Common myeloid progenitor, CD34-positive (primary cell): ENCODE measurements around the gene SLF2. TPM values are rescaled to one million over a fixed set of nuclear protein-coding genes. Genes with fewer than 3 reads are reported as not detected.
A peak's percentile ranks its signal among the peaks of the same experiment; 100 is the strongest.

ENCODE experiments used
- CTCF ChIA-PET: fragments of 350-600 bp; sonication (Branson Sonifier 250); formaldehyde crosslinking; loops from one replicate; lab custom pipeline; 2021; ENCODE audit warnings: antibody characterized with exemption; lab: Charles Lee
- POLR2A ChIA-PET: fragments of 350-600 bp; sonication (Branson Sonifier 250); formaldehyde crosslinking; loops from one replicate; lab custom pipeline; 2021; ENCODE audit warnings: antibody characterized with exemption; lab: Charles Lee
- DNase-seq, 3 donors: peaks; one replicate each; pipeline versions ENCODE4 v3.0.0 to v3.0.0-alpha.2; 2013
- H3K27ac ChIP-seq, 2 experiments: 1 replicate in 1 of 2; 2 replicates in 1 of 2; pipeline ENCODE4 v1.7.0; 2013; ENCODE audit warnings: inconsistent platforms in 2 of 2, low read length in 2 of 2, mild to moderate bottlenecking in 2 of 2, low read depth in 1 of 2, moderate library complexity in 1 of 2; ENCODE audit not compliant: severe bottlenecking in 2 of 2, insufficient read depth in 1 of 2, poor library complexity in 1 of 2
- H3K27me3 ChIP-seq, 5 experiments: replicated peaks in 2 of 5; 1 replicate in 3 of 5; 2 replicates in 2 of 5; pipeline versions ENCODE4 v1.6.1 to v1.7.0; 2013; ENCODE audit warnings: low read length in 4 of 5, mild to moderate bottlenecking in 2 of 5, moderate library complexity in 2 of 5, inconsistent platforms in 1 of 5; ENCODE audit not compliant: insufficient read depth in 5 of 5, control insufficient read depth in 4 of 5
- H3K36me3 ChIP-seq, 4 experiments: 1 replicate in 2 of 4; 2 replicates in 2 of 4; pipeline versions ENCODE4 v1.6.1 to v1.7.0; 2013; ENCODE audit warnings: low read length in 3 of 4, control low read depth in 1 of 4, mild to moderate bottlenecking in 1 of 4; ENCODE audit not compliant: control insufficient read depth in 4 of 4, insufficient read depth in 4 of 4
- H3K4me1 ChIP-seq, 4 experiments: 1 replicate in 3 of 4; 2 replicates in 1 of 4; pipeline versions ENCODE4 v1.6.1 to v1.7.1; 2013; ENCODE audit warnings: low read length in 3 of 4, mild to moderate bottlenecking in 3 of 4, control low read depth in 1 of 4, inconsistent platforms in 1 of 4, moderate library complexity in 1 of 4; ENCODE audit not compliant: control insufficient read depth in 4 of 4, insufficient read depth in 4 of 4; ENCODE audit errors: control extremely low read depth in 1 of 4
- H3K4me3 ChIP-seq, 7 experiments: 1 replicate in 4 of 7; 2 replicates in 3 of 7; pipeline versions ENCODE4 v1.5.1 to v1.7.0; 2013; ENCODE audit warnings: mild to moderate bottlenecking in 7 of 7, low read length in 6 of 7, moderate library complexity in 6 of 7, inconsistent platforms in 2 of 7, low read depth in 2 of 7, control low read depth in 1 of 7; ENCODE audit not compliant: insufficient read depth in 4 of 7, control insufficient read depth in 1 of 7; ENCODE audit errors: extremely low read depth in 1 of 7
- H3K9me3 ChIP-seq, 5 experiments: 1 replicate in 4 of 5; 2 replicates in 1 of 5; pipeline versions ENCODE4 v1.6.1 to v1.7.1; 2013; ENCODE audit warnings: low read length in 4 of 5, mild to moderate bottlenecking in 2 of 5, inconsistent platforms in 1 of 5, low read depth in 1 of 5, moderate library complexity in 1 of 5; ENCODE audit not compliant: control insufficient read depth in 4 of 5, insufficient read depth in 2 of 5; ENCODE audit errors: control extremely low read depth in 1 of 5
- WGBS: methylation state at CpG from one replicate; pipeline ENCODE4 v1.1.5; 2013; ENCODE audit not compliant: insufficient coverage; 5-methylcytosine and 5-hydroxymethylcytosine counted together
- polyA plus RNA-seq: library from polyadenylated mRNA; unstranded; fragments of 120-200 nt; gene quantifications from one replicate; pipeline ENCODE4 v1.2.1, GENCODE V29; 2013

The SLF2 gene
- polyA plus RNA-seq = 21.5 TPM

GRCh38 chr10:100912605-100913469 lies at the start of gene SLF2:
TSS of gene SLF2 (plus strand) at chr10:100912963. CDS start at chr10:100913111, 148 bp downstream.
- 0% methylated on average over 38 of the region's 71 CpGs for WGBS
- H3K27ac ChIP-seq = peak within 1 kb of the TSS; percentile 58 to 76
- peak; percentile 94 to 96 (median 96) for DNase-seq
- CTCF ChIA-PET = interaction anchor here (1.0 to 1.4 kb wide), 4 partner anchors 9 to 78 kb away, joined by 3 to 4 read pairs (median 3); no protein-coding TSS in a partner anchor
- peaks cover 13 to 23% (median 15%) of the 10 kb centered on the region in 4 experiments for H3K36me3 ChIP-seq
- no peaks in the 10 kb centered on the region for H3K9me3 ChIP-seq
- peaks cover 20 to 39% (median 36%) of the 10 kb centered on the region in 4 experiments for H3K4me1 ChIP-seq
- H3K4me3 ChIP-seq = peak within 1 kb of the TSS; percentile 74 to 99 (median 92)
- POLR2A ChIA-PET = interaction anchor here (0.6 to 1.0 kb wide), 2 partner anchors 10 to 16 kb away, joined by 3 to 4 read pairs; no protein-coding TSS in a partner anchor
- H3K27me3 ChIP-seq = no peaks in the 10 kb centered on the region

GRCh38 chr10:100863433-100863832 lies 49.3 kb upstream of the SLF2 start:
- no peak overlapping the region for H3K4me3 ChIP-seq
- H3K27ac ChIP-seq = no peak overlapping the region
- H3K36me3 ChIP-seq = no peaks in the 10 kb centered on the region
- ChIA-PET CTCF (no interaction called here), POLR2A (no interaction called here)
- 91% methylated on average over 7 of the region's 7 CpGs for WGBS
- DNase-seq = no peak
- H3K27me3 ChIP-seq = peaks cover 0 to 92% (median 25%) of the 10 kb centered on the region in 5 experiments
- no peaks in the 10 kb centered on the region for H3K4me1 ChIP-seq
- no peaks in the 10 kb centered on the region for H3K9me3 ChIP-seq

- DNase-seq = no peak
- Histone ChIP-seq H3K27me3 (peaks cover 0 to 92% (median 25%) of the 10 kb centered on the region in 5 experiments), H3K4me1 (no peaks in the 10 kb centered on the region), H3K9me3 (no peaks in the 10 kb centered on the region), H3K27ac (no peak overlapping the region), H3K36me3 (no peaks in the 10 kb centered on the region), H3K4me3 (no peak overlapping the region)
- 86% methylated on average over 10 of the region's 24 CpGs for WGBS
- ChIA-PET CTCF (no interaction called here), POLR2A (no interaction called here)
These were observed 48.5 kb upstream of the SLF2 start for GRCh38 chr10:100864036-100864885.

- POLR2A ChIA-PET = no interaction called here
- Histone ChIP-seq H3K36me3 (no peaks in the 10 kb centered on the region), H3K27ac (no peak overlapping the region), H3K27me3 (peaks cover 0 to 88% (median 25%) of the 10 kb centered on the region in 5 experiments), H3K4me1 (no peaks in the 10 kb centered on the region), H3K4me3 (no peak overlapping the region), H3K9me3 (no peaks in the 10 kb centered on the region)
- 62% methylated on average over 4 of the region's 4 CpGs for WGBS
- DNase-seq = no peak
- CTCF ChIA-PET = no interaction called here
These were observed 47.8 kb upstream of the SLF2 start for GRCh38 chr10:100864978-100865377.

- POLR2A ChIA-PET = no interaction called here
- CTCF ChIA-PET = interaction anchor here (1.2 kb wide), 1 partner anchor 9 kb away, joined by 3 read pairs; no protein-coding TSS in a partner anchor
- no peak overlapping the region for H3K27ac ChIP-seq
- no peaks in the 10 kb centered on the region for H3K4me1 ChIP-seq
- H3K27me3 ChIP-seq = peaks cover 0 to 78% (median 25%) of the 10 kb centered on the region in 5 experiments
- no peak for DNase-seq
- WGBS = 77% methylated on average over 5 of the region's 7 CpGs
- no peak overlapping the region for H3K4me3 ChIP-seq
- no peaks in the 10 kb centered on the region for H3K9me3 ChIP-seq
- no peaks in the 10 kb centered on the region for H3K36me3 ChIP-seq
These were observed 46.8 kb upstream of the SLF2 start for GRCh38 chr10:100866010-100866409.

- 19% methylated on average over 11 of the region's 21 CpGs for WGBS
- Histone ChIP-seq H3K4me1 (no peaks in the 10 kb centered on the region), H3K4me3 (no peak overlapping the region), H3K27ac (no peak overlapping the region), H3K27me3 (peaks cover 0 to 72% (median 21%) of the 10 kb centered on the region in 5 experiments), H3K36me3 (no peaks in the 10 kb centered on the region), H3K9me3 (no peaks in the 10 kb centered on the region)
- no peak for DNase-seq
- ChIA-PET POLR2A (interaction anchor here (0.6 kb wide), 1 partner anchor 224 kb away, joined by 4 read pairs; no protein-coding TSS in a partner anchor), CTCF (interaction anchor here (1.2 to 1.5 kb wide), 3 partner anchors 10 to 306 kb away, joined by 3 to 4 read pairs (median 4); no protein-coding TSS in a partner anchor)
These were observed 46.1 kb upstream of the SLF2 start for GRCh38 chr10:100866575-100867098.
